Activated B cell treated with CpG ODN at 0.5 μM for 24 hours (primary cell): Measurements from ENCODE around the gene RPL27A. TPM values are rescaled to one million over a fixed set of nuclear protein-coding genes. Genes with fewer than 3 reads are reported as not detected.

Experiments
- ATAC-seq: fragments of 200-7000 bp; cut with Tn5 transposase; one replicate; pipeline ENCODE4 v1.10.0; 2021; ENCODE audit warnings: low read depth, mild to moderate bottlenecking, moderate library complexity
- CTCF ChIA-PET: fragments of 350-600 bp; sonication (Branson Sonifier 250); formaldehyde crosslinking; loops from one replicate; lab custom pipeline; 2021; ENCODE audit warnings: antibody characterized with exemption; lab: Charles Lee
- POLR2A ChIA-PET: fragments of 350-600 bp; sonication (Branson Sonifier 250); formaldehyde crosslinking; loops from one replicate; lab custom pipeline; 2021; ENCODE audit warnings: antibody characterized with exemption; lab: Charles Lee
- DNase-seq: peaks from one replicate; pipeline ENCODE4 v3.0.0; 2022
- H3K27ac Mint-ChIP-seq: one replicate; pipeline ENCODE4 v1.8.0; 2020; ENCODE audit warnings: mixed read lengths
- H3K27me3 Mint-ChIP-seq: one replicate; pipeline ENCODE4 v1.8.0; 2021; ENCODE audit warnings: mixed read lengths
- H3K36me3 Mint-ChIP-seq: one replicate; pipeline ENCODE4 v1.8.0; 2021; ENCODE audit warnings: low read depth, mixed read lengths
- H3K4me1 Mint-ChIP-seq: one replicate; pipeline ENCODE4 v1.8.0; 2021; ENCODE audit warnings: mixed read lengths
- H3K4me3 Mint-ChIP-seq: one replicate; pipeline ENCODE4 v1.8.0; 2020; ENCODE audit warnings: mild to moderate bottlenecking, mixed read lengths
- H3K9me3 Mint-ChIP-seq: one replicate; pipeline ENCODE4 v1.8.0; 2020; ENCODE audit warnings: mixed read lengths
- CTCF ChIP-seq: fragments of 200-600 bp; IDR thresholded peaks from one replicate; pipeline ENCODE4 v1.8.0; 2022; ENCODE audit warnings: antibody characterized with exemption, mild to moderate bottlenecking
- intact Hi-C: fragments of 100-400 bp; cut with micrococcal nuclease; formaldehyde crosslinking; loops from one replicate; pipeline ENCODE4 v1.15.1; 2024
- total RNA-seq: library from RNA; stranded (reverse); gene quantifications from 2 replicates; pipeline ENCODE4 v1.2.3, GENCODE V29; 2022

The RPL27A gene
- total RNA-seq, 1 donor from 2014 or later: 1,592 TPM

- no peaks in the 10 kb centered on the region for H3K9me3 Mint-ChIP-seq
- TF ChIP-seq CTCF: no peak
- DNase-seq (no peak), ATAC-seq (no peak)
- ChIA-PET POLR2A (no interaction called here), CTCF (no interaction called here)
- no peaks in the 10 kb centered on the region for H3K36me3 Mint-ChIP-seq
- no peaks in the 10 kb centered on the region for H3K27me3 Mint-ChIP-seq
- intact Hi-C loops: no loop called here
- H3K27ac Mint-ChIP-seq: no peak overlapping the region
- no peak overlapping the region for H3K4me3 Mint-ChIP-seq
- H3K4me1 Mint-ChIP-seq: peaks cover 9% of the 10 kb centered on the region
Measured at GRCh38 chr11:8698379-8698851, 15.8 kb downstream of the RPL27A start.

- POLR2A ChIA-PET: interaction anchor here (1.5 kb wide), 1 partner anchor 10 kb away, joined by 4 read pairs; no protein-coding TSS in a partner anchor
- H3K4me3 Mint-ChIP-seq: no peak overlapping the region
- no peak for TF ChIP-seq CTCF
- intact Hi-C loops: no loop called here
- ATAC-seq: no peak
- no peaks in the 10 kb centered on the region for H3K9me3 Mint-ChIP-seq
- peaks cover 9% of the 10 kb centered on the region for H3K4me1 Mint-ChIP-seq
- no peak overlapping the region for H3K27ac Mint-ChIP-seq
- CTCF ChIA-PET: no interaction called here
- no peaks in the 10 kb centered on the region for H3K27me3 Mint-ChIP-seq
- DNase-seq: no peak
- no peaks in the 10 kb centered on the region for H3K36me3 Mint-ChIP-seq
Measured at GRCh38 chr11:8698917-8699441, 16.4 kb downstream of the RPL27A start.

GRCh38 chr11:8699903-8700302, 17.3 kb downstream of the RPL27A start:
- no peak for ATAC-seq
- H3K9me3 Mint-ChIP-seq: no peaks in the 10 kb centered on the region

GRCh38 chr11:8701891-8702597, 19.5 kb downstream of the RPL27A start:
- Mint-ChIP-seq H3K27me3 (no peaks in the 10 kb centered on the region), H3K4me3 (no peak overlapping the region), H3K4me1 (peaks cover 9% of the 10 kb centered on the region), H3K27ac (no peak overlapping the region), H3K9me3 (no peaks in the 10 kb centered on the region), H3K36me3 (no peaks in the 10 kb centered on the region)
- ChIA-PET CTCF (no interaction called here), POLR2A (interaction anchor here (1.0 kb wide), 1 partner anchor 13 kb away, joined by 4 read pairs; no protein-coding TSS in a partner anchor)
- ATAC-seq (no peak), DNase-seq (no peak)
- TF ChIP-seq CTCF: no peak
- intact Hi-C loops: no loop called here

More at GRCh38 chr11:8699903-8700302, 17.3 kb downstream of the RPL27A start:
- Mint-ChIP-seq H3K27ac (no peak overlapping the region), H3K4me3 (no peak overlapping the region), H3K27me3 (no peaks in the 10 kb centered on the region), H3K4me1 (peaks cover 9% of the 10 kb centered on the region), H3K36me3 (no peaks in the 10 kb centered on the region)
- intact Hi-C loops: no loop called here
- POLR2A ChIA-PET: interaction anchor here (0.9 to 1.5 kb wide), 2 partner anchors 11 to 18 kb away, joined by 4 to 5 read pairs; partner anchors contain the start of gene TRIM66
- DNase-seq: no peak
- TF ChIP-seq CTCF: no peak
- CTCF ChIA-PET: no interaction called here

- intact Hi-C loops: no loop called here
- ChIA-PET CTCF (no interaction called here), POLR2A (interaction anchor here (1.0 kb wide), 1 partner anchor 14 kb away, joined by 4 read pairs; no protein-coding TSS in a partner anchor)
- Mint-ChIP-seq H3K9me3 (no peaks in the 10 kb centered on the region), H3K4me3 (no peak overlapping the region), H3K27ac (no peak overlapping the region), H3K4me1 (peaks cover 9% of the 10 kb centered on the region), H3K36me3 (no peaks in the 10 kb centered on the region), H3K27me3 (no peaks in the 10 kb centered on the region)
- no peak for DNase-seq
- ATAC-seq: no peak
- no peak for TF ChIP-seq CTCF
Measured at GRCh38 chr11:8702598-8702915, 20.0 kb downstream of the RPL27A start.
